Measurements from ENCODE around the gene GAB2. TPM values are rescaled to one million over a fixed set of nuclear protein-coding genes. Genes with fewer than 3 reads are reported as not detected.
"Not testable (repeated sequence)": the region's sequence is repeated elsewhere in the genome, so short reads cannot be mapped to it uniquely, and the experiment has no call there.

GAB2 gene
- polyA plus RNA-seq, 1 donor, result 12.6 TPM

- no peak for DNase-seq (ENCODE audit: low read depth)
Observed at GRCh38 chr11:78251083-78251775, 166.4 kb downstream of the GAB2 start.

DNA sequence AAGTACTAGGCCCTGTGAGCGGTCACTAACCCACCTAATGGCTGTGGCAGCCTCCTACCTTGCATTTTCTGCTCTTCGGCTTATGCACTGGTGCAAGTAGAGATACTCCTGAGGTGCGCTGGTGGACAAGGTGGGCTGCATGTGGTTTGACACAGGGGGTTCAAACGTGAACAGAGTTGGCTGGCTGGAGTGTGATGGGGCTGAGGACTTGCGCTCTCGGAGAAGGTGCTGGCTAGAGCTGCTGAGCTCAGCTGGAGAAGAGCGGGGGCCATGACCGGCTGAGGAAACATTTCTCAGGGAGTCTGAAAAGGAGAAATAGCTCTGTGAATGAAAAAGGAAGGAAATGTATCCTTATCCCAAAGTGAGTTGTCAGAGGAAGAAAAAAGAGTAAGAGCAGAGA is 167.5 kb downstream of the GAB2 start:
- DNase-seq (ENCODE audit: low read depth), result no peak

DNA sequence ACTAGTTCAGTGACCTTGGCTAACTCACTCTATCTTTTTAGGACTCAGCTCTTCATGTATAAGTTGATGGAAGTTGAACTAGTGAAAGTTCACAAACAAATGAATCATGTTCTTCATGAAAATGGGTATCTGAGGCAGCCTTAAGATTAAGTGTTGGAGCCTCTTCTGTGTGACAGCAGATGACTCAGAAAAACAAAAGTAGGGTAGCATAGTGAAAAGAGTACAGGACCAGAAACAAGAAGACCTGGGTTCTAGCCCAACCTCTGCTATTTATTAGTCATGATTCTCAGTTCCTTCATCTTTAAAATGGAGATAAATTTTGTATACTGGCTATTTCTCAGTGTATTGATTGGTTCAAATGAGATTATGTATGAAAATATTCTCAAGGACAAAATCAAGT is 168.7 kb downstream of the GAB2 start:
- no peak for DNase-seq (ENCODE audit: low read depth)

- DNase-seq (ENCODE audit: low read depth), result no peak
Observed at GRCh38 chr11:78248191-78248590, 169.4 kb downstream of the GAB2 start.

DNA sequence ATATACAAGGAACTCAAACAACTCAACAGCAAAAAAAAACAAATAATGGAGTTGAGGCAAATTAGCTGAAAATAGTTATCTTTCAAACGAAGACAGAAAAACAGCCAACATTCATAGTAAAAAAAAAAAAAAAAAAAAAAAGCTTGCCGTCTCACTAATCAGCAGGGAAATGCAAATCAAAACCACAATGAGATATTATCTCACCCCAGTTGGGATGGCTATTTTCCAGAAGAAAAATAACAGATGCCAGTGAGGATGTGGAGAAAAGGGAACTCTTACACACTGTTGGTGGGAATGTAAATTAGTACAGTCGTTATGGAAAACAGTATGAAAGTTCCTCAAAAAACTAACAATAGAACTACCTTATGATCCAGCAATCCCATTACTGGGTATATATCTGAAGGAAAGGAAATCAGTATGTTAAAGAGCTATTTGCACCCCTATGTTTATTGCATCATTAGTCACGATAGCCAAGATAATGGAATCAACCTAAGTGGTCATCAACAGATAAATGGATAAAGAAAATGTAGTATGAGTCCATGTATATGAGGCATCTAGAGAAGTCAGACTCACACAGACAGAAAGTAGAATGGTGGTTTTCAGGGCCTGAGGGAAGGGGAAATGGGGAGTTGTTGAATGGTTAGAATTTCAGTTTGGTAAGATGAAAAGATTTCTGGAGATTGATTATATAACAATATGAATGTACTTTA is 172.9 kb downstream of the GAB2 start:
- DNase-seq (ENCODE audit: low read depth), result no peak

DNA sequence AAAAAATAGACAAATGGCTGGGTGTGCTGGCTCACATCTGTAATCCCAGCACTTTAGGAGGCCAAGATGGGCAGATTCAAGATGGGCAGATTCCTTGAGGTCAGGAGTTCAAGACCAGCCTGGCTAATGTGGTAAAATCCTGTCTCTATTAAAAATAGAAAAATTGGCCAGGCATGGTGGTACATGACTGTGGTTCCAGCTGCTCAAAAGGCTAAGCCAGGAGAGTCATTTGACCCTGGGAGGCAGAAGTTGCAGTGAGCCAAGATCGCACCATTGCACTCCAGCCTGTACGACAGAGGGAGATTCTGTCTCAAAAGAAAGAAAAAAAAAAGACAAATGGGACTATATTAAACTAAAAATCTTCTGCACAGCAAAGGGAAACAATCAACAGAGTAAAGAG is 173.5 kb downstream of the GAB2 start:
- DNase-seq (ENCODE audit: low read depth), result no peak

DNA sequence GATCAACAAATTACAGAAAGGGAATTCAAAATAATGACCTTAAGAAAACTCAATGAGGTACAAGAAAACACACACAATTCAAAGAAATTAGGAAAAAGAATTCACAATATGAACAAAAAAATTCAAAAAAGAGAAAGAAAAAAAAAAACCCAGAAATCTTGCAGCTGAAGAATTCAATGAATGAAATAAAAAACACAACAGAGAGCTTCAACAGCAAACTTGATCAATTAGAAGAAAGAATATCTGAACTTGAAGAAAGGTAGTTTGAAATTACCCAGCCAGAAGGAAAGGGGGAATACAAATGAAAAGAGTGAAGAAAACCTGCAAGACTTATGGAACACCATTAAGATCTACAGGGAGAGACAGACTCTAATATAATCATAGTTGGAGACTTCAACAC is 176.1 kb downstream of the GAB2 start:
- DNase-seq (ENCODE audit: low read depth), result no peak

DNA sequence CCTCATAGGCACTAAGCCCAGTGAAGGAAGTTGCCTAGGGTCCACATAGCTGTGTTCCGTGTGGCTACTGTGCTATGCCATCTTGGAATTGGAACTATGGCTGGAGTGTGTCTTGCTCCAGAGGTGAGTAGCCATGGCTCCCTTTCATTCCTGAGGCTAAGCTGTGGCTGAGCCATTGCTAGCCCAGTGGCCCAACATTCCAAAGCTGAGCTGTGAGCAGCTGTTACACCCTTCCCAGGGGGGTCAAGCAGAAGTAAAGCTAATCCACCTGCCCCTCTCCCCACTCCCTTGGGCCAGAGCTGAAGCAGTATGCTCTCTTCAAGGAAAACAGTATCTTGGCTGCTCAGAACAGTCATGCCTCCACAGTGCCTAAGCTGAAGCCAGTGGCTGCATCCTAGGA is 177.8 kb downstream of the GAB2 start:
- DNase-seq (ENCODE audit: low read depth), result no peak

GRCh38 chr11:78237293-78238046 is 180.2 kb downstream of the GAB2 start:
- no peak for DNase-seq (ENCODE audit: low read depth)

DNA sequence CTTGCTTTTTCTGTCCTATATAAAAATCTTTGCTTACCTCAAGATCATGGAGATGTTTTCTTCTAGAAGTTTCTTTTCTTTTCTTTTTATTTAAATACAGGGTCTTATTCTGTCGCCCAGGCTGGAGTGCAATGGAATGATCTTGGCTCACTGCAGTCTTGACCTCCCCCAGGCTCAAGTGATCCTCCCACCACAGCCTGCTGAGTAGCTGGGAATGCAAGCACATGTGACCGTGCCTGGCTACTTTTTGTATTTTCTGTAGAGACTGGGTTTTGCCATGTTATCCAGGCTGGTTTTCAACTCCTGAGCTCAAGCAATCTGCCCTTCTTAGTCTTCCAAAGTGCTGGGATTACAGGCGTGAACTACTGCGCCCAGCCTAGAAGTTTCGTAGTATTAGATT is 183.6 kb downstream of the GAB2 start:
- DNase-seq (ENCODE audit: low read depth), result no peak

DNA sequence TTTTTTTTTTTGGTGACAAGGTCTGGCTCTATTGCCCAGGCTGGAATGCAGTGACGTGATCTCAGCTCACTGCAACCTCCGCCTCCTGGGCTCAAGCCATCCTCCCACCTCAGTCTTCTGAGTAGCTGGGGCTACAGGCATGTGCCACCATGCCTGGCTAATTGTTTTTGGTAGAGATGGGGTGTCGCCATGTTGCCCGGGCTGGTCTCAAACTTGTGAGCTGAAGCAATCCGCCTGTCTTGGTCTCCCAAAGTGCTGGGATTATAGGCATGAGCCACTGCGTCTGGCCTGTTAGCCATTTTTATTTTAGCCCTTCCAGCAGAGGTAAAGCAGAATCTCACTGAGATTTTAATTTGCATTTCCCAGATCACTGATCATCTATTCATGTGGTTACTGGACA is 184.6 kb downstream of the GAB2 start:
- DNase-seq (ENCODE audit: low read depth), result not testable (repeated sequence)

DNA sequence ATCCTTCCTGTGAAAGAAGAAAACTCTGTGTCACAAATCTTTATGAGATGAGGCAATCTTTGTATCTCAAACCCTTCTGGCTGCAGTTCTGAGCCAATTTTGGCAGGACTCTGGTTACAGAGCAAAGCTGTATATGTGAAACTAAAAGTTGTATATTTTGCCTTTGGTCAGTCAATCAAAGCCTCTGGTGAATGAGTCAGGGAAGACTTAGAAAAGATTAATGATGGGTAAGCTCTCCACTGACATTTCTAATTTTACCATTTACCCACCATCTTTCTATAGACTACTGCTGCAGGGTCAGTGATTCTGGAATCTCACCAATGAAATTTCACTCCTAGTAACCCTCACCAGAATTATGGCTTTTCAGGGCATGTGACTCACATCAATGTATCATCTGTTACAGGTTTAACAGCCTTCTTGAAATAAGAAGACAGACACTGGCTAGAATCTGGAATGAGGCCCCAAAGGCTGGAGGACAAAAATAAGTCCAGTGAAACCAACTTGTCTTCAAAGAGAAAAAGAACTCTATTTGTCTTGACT is 185.6 kb downstream of the GAB2 start:
- DNase-seq (ENCODE audit: low read depth), result no peak

- DNase-seq (ENCODE audit: low read depth), result no peak
Observed at GRCh38 chr11:78230161-78230877, 187.3 kb downstream of the GAB2 start.

- no peak for DNase-seq (ENCODE audit: low read depth)
Observed at GRCh38 chr11:78229106-78229505, 188.5 kb downstream of the GAB2 start.

- DNase-seq (ENCODE audit: low read depth), result peak; percentile 34
Observed at GRCh38 chr11:78228467-78228866, 189.2 kb downstream of the GAB2 start.

DNA sequence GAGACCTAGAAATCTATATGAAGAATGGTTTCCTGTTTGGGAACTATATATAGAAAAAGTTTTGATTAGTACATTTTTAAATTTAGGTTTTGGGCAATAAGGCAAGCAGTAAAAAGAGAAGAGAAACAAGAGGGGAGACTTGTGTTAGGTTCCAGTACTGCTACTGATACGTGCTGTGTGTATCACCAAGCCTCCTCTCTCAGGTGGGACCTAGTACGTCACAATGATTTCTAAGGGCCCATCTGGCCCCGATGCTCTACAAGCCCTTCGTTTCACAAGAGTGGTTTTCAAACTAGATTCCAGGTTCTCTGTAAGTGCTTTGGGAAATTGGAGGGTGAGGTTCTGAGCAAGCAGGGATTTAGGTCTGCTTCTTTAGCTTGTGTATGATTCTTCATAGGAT is 189.7 kb downstream of the GAB2 start:
- DNase-seq (ENCODE audit: low read depth), result no peak

GRCh38 chr11:78226684-78227680 is 190.6 kb downstream of the GAB2 start:
- DNase-seq (ENCODE audit: low read depth), result no peak

GRCh38 chr11:78224906-78225420 is 192.7 kb downstream of the GAB2 start:
- DNase-seq (ENCODE audit: low read depth), result no peak

DNA sequence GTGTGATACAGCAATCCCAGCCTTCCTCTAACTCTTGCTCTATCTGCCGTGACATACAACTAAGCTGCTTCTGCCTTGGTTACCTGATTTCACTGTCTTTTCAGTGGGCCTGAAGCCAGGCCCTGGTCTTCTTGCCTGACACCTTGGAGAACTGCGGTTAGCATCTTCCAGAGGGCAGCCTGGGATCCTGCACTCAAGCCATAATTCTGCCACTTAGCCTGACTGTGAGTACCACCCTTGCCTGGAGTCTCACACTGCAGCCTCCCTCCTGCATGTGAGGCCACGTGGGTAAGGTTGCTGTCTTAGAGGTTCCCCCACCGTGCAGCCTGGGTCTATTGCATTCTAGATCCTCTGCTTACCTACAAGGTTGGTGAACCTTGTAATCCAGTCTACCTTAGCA is 193.1 kb downstream of the GAB2 start:
- no peak for DNase-seq (ENCODE audit: low read depth)

- DNase-seq (ENCODE audit: low read depth), result no peak
Observed at GRCh38 chr11:78223320-78223954, 194.2 kb downstream of the GAB2 start.

All from forelimb muscle (tissue), 1 donor.